Skeletal muscle cell (primary cell): ENCODE data around the gene UNC45A.
A peak's percentile ranks its signal among the peaks of the same experiment; 100 is the strongest.
"Not testable (repeated sequence)": the region's sequence is repeated elsewhere in the genome, so short reads cannot be mapped to it uniquely, and the experiment has no call there.

Source experiments
- DNase-seq: peaks from one replicate; pipeline ENCODE4 v3.0.0-alpha.2; 2010; ENCODE audit warnings: low read depth
- H3K4me3 ChIP-seq: 2 replicates; pipeline ENCODE4 v1.5.1; 2011; ENCODE audit warnings: low read depth, mild to moderate bottlenecking, control low read depth, low read length, moderate library complexity

UNC45A gene, protein sequence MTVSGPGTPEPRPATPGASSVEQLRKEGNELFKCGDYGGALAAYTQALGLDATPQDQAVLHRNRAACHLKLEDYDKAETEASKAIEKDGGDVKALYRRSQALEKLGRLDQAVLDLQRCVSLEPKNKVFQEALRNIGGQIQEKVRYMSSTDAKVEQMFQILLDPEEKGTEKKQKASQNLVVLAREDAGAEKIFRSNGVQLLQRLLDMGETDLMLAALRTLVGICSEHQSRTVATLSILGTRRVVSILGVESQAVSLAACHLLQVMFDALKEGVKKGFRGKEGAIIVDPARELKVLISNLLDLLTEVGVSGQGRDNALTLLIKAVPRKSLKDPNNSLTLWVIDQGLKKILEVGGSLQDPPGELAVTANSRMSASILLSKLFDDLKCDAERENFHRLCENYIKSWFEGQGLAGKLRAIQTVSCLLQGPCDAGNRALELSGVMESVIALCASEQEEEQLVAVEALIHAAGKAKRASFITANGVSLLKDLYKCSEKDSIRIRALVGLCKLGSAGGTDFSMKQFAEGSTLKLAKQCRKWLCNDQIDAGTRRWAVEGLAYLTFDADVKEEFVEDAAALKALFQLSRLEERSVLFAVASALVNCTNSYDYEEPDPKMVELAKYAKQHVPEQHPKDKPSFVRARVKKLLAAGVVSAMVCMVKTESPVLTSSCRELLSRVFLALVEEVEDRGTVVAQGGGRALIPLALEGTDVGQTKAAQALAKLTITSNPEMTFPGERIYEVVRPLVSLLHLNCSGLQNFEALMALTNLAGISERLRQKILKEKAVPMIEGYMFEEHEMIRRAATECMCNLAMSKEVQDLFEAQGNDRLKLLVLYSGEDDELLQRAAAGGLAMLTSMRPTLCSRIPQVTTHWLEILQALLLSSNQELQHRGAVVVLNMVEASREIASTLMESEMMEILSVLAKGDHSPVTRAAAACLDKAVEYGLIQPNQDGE

DNA sequence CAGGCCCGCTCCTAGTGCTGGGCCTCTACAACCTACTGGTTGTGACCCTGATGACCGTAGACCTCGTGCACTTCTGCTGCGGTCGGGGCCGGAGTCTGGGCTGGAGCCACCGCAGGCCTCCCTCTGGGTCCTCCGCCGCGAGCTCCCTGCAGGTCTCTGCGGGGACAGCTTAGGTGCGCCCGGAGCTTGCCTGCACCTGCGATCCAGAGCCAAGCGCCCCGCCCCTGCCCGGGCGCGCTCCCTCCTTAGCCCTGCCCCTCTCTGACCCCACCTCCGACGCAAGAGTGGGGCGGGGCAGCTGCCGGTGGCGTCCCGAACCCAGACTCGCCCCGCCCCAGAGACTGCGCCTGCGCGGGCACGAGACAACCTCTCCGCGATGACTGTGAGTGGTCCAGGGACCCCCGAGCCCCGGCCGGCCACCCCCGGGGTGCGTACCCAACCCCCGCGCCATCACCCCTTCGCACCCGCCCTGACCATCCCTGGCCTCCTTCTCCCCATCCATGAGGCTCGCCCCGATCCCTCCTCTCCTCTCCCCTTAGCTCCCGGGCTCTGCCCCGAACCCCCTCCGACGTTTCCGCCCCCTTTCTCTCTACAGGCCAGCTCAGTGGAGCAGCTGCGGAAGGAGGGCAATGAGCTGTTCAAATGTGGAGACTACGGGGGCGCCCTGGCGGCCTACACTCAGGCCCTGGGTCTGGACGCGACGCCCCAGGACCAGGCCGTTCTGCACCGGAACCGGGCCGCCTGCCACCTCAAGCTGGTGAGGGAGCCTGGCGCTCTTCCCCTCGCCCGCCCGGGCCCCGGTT is at the start of gene UNC45A:
UNC45A (plus strand) TSS at position 337 of the 803 bp plus-strand sequence; CDS start at position 377, 40 bp downstream.
- H3K4me3 ChIP-seq: peak within 1 kb of the TSS; percentile 71
- peak; percentile 49 for DNase-seq

DNA sequence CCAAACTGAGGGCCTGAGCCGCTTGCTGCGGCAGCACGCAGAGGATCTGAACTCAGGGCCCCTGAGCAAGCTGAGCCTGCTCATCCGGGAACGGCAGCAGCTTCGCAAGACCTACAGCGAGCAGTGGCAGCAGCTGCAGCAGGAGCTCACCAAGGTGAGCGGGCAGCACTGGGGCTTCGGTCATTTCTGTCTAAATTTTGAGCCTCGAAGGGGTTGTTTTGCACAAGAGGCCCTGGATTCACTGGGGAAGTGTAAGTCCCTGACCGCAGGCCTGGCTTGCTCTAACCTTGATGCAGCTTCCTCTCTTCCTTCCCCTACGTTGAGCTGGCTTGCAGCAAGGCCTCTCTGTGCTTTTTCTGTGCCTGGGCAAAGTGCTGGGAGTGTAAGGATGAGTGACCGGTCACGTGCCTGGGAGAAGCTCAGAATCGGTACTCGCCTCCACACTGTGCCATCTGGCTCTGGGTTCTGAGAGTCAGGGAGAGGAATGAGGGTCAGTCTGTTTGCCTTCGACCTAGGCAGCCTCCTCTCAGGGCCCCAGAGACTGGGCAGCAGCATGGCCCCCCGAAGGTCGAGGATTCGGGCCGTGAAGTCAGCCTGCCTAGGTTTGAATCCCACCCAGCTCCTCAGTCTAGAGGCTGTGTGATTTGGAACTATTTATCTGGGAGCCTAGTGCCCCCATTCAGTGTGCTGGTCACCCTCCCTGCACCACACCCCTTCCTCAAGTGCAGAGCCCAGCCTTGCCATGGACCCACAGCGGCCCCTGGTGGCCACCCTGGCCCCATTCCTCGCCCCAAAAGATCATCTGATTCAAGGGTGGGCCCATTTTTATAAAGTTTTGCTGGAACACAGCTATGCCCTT is 49.4 kb upstream of the UNC45A start:
- H3K4me3 ChIP-seq: no peak overlapping the region
- no peak for DNase-seq

DNA sequence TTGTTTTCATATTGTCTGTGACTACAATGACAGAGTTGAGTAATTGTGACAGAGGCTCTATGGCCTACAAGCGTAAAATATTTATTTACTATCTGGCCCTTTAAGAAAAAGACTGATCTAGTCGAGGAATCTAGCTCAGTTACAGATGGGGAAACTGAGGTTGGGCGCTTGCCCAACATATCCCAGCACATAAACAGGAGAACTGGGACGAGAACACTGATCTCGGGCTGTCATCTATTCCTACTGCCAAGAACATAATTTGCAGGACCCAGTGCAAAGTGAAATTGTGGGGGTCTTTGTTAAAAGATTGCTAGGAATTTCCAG is 48.8 kb upstream of the UNC45A start:
- DNase-seq: no peak
- H3K4me3 ChIP-seq: no peak overlapping the region

DNA sequence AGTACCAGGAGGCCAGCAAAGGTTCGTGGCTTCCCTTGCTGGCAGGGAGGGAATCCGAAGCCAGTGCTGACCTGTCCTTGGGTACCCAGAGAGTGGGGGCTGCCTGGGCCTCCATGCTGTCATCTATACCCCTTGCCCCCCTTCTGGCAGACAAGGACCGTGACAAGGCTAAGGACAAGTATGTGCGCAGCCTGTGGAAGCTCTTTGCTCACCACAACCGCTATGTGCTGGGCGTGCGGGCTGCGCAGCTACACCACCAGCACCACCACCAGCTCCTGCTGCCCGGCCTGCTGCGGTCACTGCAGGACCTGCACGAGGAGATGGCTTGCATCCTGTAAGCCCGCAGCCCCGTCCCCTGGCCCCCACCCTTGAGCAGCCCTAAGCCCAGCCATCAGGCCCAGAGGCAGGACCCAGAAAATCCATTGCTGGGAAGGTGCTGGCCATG is 48.0 kb upstream of the UNC45A start:
- H3K4me3 ChIP-seq: no peak overlapping the region
- DNase-seq: no peak

DNA sequence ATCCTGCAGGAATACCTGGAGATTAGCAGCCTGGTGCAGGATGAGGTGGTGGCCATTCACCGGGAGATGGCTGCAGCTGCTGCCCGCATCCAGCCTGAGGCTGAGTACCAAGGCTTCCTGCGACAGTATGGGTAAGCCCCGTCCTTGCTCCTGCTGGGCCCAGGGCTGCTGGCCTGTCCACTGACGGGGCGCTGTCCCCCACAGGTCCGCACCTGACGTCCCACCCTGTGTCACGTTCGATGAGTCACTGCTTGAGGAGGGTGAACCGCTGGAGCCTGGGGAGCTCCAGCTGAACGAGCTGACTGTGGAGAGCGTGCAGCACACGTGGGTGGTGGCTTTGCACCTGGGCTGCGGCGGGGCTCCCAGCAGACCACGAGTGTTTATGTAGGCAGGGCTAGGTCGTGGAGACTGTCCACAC is 45.8 kb upstream of the UNC45A start:
- no peak for DNase-seq
- H3K4me3 ChIP-seq: no peak overlapping the region

DNA sequence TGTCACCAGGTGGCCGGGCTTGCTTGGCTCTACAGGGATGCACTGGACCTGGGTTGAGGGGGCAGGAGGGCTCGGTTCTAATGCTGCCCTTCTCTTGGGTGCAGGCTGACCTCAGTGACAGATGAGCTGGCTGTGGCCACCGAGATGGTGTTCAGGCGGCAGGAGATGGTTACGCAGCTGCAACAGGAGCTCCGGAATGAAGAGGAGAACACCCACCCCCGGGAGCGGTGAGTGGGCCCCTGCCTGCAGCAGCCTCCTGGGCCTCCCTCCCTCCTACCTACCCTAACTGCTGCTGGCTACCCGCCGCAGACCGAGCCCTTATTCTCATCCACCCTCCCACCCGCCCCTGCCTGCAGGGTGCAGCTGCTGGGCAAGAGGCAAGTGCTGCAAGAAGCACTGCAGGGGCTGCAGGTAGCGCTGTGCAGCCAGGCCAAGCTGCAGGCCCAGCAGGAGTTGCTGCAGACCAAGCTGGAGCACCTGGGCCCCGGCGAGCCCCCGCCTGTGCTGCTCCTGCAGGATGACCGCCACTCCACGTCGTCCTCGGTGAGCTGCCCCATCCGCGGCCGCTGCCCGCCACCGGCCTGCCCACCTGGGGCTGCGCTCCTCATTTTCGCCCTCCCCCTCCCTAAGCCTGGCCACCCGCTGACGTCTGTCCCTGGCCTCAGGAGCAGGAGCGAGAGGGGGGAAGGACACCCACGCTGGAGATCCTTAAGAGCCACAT is 45.2 kb upstream of the UNC45A start:
- no peak overlapping the region for H3K4me3 ChIP-seq
- no peak for DNase-seq

DNA sequence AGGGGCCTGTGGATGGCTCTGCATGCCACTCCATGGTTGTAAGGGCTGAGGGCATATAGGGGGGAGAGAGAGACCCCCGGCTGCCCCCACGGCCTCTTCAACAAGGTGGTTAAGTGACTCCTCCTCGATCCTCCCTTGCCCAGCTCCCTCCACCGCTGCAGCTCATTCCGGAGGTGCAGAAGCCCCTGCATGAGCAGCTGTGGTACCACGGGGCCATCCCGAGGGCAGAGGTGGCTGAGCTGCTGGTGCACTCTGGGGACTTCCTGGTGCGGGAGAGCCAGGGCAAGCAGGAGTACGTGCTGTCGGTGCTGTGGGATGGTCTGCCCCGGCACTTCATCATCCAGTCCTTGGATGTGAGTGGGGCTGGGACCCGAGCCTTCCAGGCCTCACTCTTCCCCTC is 44.2 kb upstream of the UNC45A start:
- no peak for DNase-seq
- H3K4me3 ChIP-seq: no peak overlapping the region

DNA sequence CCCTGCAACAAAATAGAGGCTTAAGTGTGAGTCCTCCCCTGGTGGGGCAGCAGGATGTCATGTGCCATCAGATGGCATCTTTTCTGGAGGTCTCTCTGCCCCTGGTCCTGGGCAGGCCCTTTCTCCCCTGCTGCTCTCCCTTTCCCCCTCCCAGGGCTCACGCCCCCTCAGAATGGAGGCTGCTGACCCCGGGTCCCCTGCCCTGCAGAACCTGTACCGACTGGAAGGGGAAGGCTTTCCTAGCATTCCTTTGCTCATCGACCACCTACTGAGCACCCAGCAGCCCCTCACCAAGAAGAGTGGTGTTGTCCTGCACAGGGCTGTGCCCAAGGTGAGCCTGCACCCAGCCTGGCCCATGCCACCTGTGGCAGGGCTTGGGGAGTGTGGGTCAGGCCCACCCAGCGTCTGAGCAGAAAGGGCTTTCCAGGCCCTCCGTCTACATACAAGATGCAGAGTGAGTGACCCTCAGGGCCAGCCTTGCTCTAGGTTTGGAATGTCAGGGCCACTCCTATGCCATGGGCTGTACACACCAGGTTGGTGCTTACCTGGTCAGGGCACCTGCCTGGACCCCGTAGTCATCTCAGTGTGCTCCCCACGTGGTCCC is 43.6 kb upstream of the UNC45A start:
- no peak for DNase-seq
- H3K4me3 ChIP-seq: no peak overlapping the region

DNA sequence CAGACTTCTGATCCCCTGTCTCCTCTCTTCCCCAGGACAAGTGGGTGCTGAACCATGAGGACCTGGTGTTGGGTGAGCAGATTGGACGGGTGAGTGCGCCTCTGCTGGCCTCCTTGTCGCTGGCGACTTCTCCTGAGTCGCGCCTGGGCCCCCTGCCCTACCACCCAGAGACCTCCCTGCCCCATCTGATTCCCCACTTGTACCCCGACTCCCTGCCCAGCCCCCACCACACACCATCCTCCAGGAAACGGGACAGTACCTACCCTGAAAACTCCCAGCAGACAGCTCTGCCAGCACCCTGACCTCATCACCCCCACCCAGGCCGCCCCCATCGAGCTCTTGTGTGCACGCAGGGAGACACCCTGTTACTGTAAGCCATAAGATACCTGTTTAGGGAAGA is 43.1 kb upstream of the UNC45A start:
- H3K4me3 ChIP-seq: no peak overlapping the region
- DNase-seq: no peak

DNA sequence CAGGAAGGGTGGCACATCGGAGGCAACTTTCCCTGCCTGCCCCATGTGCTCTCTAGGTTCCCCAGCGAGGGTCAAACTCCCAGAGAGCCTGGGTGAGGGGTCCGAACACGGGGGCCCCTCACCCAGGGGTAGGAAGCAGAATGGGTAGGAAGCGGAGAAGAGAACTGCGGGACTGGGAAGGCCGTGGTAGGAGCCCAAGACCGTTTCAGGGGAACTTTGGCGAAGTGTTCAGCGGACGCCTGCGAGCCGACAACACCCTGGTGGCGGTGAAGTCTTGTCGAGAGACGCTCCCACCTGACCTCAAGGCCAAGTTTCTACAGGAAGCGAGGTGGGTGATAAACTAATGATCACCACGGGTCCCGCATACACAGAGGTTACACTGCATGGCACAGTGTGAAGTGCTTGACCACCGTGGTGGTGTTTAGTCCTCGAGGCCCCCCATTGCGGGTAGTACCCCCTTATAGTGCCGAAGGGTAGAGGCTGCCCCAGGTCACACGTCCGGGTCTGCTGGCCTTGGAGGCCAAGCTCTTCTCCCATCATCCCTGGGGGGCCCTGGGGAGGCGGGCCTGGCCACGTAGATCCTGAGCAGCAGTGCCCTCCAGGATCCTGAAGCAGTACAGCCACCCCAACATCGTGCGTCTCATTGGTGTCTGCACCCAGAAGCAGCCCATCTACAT is 42.4 kb upstream of the UNC45A start:
- DNase-seq: no peak
- no peak overlapping the region for H3K4me3 ChIP-seq

DNA sequence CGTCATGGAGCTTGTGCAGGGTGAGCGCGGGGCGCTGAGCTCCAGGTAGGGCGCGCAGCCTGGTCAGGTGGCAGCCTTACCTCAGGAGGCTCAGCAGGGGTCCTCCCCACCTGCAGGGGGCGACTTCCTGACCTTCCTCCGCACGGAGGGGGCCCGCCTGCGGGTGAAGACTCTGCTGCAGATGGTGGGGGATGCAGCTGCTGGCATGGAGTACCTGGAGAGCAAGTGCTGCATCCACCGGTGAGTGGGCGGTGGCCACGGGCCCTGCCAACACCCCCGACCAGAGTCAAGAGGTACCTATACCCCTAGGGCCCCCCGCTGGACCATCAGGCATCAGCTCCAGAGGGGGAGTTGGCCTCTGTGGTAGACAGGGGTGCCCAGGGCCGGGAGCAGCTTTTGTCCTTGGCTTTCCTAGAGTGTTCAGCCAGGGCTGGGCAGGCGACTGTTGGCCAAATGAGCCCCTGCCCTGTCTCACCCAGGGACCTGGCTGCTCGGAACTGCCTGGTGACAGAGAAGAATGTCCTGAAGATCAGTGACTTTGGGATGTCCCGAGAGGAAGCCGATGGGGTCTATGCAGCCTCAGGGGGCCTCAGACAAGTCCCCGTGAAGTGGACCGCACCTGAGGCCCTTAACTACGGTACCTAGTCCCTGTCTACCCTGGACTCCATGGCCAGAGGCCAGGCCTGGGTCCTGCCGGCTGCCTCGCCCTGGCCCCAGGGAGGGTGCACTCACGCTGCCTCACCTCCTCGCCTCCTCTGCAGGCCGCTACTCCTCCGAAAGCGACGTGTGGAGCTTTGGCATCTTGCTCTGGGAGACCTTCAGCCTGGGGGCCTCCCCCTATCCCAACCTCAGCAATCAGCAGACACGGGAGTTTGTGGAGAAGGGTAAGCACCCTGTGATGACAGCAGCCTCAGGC is 41.7 kb upstream of the UNC45A start:
- no peak overlapping the region for H3K4me3 ChIP-seq
- no peak for DNase-seq

DNA sequence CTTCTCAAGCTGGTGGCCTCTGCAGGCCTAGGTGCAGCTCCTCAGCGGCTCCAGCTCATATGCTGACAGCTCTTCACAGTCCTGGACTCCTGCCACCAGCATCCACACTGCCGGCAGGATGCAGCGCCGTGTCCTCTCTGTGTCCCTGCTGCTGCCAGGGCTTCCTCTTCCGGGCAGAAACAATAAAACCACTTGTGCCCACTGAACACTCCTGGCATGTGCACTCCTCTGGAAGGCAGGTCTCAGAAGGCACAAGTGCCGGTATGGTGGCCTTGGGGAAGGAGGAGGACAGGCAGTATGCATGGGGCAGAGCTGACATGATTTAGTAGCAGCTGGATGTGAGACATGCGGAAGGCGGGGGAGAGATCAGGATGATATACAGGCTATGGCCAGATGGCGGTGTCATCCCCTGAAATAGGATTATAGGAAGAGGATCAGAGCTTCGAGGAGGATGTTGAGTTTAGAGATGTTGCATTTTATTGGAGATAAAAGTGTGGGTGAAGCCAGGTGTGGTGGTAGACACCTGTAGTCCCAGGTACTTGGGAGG is 39.4 kb upstream of the UNC45A start:
- no peak for DNase-seq
- H3K4me3 ChIP-seq: no peak overlapping the region

DNA sequence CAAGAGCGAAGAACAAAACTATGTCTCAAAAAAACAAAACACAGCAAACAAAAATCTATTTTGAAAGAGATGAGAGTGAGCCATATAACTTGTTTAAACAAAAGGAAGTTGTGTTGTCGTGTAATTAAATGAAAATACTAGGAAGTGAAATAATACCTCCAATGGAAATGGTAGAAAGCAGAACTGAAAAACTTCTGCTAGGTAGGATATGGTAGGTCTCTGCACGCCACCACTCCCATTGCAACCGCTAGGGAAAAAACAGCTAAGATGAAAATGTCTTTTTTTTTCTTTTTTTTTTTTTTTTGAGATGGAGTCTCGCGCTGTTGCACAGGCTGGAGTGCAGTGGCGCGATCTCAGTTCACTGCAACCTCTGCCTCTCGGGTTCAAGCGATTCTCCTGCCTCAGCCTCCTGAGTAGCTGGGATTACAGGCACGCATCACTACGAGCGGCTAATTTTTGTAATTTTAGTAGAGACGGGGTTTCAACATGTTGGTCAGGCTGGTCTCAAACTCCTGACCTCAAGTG is 37.9 kb upstream of the UNC45A start:
- not testable (repeated sequence) for H3K4me3 ChIP-seq, DNase-seq

DNA sequence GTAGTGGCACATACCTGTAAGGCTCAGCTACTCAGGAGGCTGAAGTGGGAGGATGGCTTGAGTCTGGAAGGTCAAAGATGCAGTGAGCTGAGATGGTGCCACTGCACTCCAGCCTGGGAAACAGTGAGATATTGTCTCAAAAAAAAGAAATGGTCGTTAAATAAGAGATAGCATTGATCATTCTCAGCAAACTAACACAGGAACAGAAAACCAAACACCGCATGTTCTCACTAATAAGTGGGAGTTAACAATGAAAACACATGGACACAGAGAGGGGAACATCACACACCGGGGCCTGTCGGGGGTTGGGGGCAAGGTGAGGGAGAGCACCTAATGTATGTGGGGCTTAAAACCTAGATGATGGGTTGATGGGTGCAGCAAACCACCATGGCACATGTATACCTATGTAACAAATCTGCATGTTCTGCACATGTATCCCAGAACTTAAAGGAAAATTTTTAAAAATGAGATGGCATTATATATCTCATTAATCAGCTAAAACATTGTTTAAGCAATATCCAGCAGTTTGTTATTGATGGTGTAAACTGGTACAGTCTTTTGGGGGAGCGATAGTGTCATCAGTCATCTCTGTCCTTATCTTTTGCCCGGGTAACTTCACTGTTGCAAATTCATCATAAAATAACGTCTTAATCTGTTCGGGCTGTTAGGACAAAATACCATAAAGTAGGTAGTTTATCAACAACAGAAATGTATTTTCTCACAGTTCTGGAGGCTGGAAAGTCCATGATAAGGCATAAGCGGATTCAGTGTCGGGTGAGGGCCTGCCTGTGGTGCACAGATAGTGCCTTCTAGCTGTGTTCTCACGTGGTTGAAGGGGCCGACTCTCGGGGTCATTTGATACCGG is 33.7 kb upstream of the UNC45A start:
- DNase-seq: no peak
- H3K4me3 ChIP-seq: peak overlapping the region; percentile 73
